HG02642 (cell line): Measurements from ENCODE around the gene KCNQ1OT1.

Experiments
- ATAC-seq: cut with Tn5 transposase; IDR thresholded peaks from one replicate; pipeline ENCODE4 v1.9.1; 2021; ENCODE audit warnings: mild to moderate bottlenecking; ENCODE audit not compliant: unreplicated experiment, poor library complexity

The KCNQ1OT1 gene

DNA sequence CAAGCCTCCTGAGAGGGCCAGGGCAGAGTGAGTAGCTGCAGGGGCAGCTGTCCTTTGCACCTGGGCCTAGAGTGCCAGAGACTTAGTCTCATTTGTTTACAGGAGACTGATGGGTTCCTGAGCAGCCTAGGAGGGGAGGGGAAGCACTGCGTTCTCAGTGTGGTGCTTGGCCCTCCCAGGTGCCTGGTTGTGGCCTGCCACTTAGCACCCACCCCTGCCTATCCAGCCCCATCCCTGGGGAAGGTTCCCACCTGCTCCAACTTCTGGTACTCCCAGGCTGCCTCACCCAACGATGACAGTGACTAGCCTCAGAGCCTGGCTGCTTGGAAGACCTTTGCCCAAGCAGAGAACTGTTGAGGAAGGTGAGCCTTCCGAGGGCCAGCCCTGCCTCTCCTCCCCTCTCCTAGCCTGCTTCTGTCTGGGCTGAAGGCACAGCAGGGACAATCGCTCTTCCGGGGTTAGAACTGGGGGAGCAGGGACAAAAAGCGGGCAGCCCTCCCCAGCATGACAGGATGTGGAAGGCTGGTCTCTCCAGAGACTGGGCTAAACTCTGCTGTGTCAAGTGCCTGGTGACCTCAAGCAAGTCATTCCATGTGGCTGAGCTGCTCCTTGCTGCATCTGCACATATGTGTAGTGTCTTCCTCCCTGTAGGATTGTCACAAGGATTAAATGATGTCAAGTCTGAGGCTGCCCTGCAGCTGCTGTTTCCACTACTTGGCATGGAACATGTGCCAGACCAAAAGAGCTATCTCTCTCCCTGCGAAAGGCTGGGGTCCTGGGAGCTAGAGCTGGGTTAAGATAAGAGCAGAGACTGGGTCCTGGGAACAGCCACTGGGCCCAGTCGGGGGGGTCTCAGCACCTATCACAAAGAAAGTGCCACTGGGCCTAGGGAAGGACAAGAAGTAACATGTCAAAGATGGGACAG, 9.9 kb downstream of the KCNQ1OT1 start:
- ATAC-seq: no peak

DNA sequence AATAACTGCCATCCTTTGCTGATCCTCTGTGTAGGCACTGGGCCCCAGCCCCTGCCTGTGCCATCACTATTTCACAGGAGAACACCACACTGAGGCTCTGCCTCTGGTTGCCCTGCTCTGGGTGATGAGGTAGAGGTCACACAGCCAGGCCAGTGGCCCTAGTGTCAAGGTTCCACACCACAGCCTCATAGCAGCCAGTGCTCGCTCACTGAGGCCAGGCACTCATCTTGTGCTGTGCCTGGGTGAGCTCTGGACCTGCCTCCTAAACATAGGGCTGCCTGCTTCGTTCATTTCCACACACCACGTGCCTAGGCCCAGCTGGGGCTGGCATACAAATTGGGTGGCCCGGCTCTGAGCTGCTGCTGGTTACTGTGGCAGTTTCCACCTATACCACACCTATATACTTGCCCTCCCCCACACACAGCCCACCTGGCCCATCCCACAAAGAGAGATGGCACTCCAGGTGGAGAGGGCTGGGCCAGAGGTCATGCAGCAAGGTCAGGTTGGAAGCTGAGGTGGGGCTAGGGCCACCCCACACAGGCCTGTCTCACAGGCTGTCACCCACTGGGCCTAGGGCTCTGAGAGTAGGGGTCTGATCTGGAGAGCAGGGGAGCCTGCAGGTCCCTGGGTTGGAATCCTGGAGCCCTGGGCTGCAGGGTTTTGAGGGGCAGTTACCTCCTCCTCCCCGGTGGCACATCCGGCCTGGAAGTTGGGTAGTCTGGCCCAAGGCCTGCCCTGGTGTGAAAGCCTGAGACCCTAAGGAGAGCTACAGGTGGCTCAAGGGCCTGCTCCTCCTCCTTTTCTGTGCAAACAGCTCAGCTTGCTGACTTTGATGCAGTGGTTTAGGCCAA, 11.2 kb downstream of the KCNQ1OT1 start:
- no peak for ATAC-seq

DNA sequence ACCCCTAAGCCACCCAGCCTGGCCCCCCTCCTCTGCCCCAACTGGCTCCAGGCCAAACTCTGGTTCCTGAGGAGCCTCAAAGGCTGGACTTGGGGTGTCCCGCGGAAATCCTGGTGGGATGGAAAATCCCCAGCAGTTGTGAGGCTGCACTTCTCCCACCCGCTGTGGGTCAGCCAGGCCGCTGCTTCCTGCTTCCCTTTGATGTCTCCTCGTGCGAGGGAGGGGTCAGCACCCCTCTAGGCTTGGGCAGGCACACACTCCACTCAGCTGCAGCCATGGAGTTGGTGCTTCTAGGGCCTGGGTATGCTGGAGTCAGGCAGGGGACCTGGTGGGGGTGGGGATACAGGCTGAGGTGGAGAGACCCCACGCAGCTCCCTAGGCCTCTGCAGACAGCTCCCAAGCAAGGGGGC, 12.0 kb downstream of the KCNQ1OT1 start:
- ATAC-seq: no peak

DNA sequence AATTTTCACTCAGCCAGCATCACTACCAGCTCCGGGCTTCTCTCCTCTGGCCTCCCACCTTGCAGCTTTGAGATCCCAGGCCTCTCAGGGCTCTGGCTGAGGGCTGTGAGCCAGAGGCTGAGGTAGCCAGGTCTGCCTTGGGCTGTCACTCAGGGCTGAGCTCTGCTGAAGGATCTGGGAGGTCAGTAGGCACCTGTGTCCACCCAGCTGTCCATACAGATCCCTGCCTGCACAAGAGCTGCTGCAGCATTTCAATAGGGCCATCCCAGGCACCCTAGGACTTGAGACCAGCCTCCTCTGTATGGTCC, 12.6 kb downstream of the KCNQ1OT1 start:
- no peak for ATAC-seq

DNA sequence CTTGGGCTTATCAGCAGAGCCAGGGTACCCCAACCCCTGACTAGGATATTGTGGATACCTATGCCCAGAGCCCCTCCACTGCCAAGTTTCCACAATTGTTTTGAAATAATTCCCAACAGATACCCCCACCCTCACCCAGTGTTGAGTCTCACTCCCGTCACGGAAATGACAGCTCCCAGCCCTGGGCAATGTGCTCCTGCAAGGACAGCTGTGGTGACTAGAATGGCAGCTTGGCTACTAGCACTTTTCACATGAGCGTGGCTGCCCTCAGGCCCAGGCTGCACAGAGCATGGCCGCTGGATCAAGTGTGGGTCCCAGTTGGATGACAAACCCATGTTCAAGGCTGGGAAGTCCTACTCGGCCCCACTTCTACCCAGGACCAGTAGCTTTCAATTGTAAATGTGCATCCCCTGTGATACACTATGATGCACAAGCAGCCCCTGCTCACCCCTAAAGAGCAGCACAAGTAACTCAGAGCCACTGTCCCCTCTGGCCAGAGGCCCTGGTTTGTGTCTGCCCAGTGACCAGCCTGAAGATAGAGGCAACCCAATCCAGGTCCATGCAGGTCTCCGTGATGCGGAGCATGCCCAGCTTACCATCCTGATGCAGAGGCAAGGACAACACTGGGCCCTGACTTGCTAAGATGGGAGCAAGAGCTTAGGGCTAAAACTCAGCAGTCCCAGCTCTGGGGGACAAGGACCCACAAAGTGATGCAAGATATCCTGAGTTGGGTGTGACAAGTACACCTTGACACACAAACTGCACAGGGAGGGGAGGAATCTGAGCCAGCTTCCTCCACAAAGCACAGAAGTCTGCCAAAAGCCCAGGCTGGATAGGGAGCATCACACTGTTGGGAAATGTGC, 13.2 kb downstream of the KCNQ1OT1 start:
- ATAC-seq: no peak

DNA sequence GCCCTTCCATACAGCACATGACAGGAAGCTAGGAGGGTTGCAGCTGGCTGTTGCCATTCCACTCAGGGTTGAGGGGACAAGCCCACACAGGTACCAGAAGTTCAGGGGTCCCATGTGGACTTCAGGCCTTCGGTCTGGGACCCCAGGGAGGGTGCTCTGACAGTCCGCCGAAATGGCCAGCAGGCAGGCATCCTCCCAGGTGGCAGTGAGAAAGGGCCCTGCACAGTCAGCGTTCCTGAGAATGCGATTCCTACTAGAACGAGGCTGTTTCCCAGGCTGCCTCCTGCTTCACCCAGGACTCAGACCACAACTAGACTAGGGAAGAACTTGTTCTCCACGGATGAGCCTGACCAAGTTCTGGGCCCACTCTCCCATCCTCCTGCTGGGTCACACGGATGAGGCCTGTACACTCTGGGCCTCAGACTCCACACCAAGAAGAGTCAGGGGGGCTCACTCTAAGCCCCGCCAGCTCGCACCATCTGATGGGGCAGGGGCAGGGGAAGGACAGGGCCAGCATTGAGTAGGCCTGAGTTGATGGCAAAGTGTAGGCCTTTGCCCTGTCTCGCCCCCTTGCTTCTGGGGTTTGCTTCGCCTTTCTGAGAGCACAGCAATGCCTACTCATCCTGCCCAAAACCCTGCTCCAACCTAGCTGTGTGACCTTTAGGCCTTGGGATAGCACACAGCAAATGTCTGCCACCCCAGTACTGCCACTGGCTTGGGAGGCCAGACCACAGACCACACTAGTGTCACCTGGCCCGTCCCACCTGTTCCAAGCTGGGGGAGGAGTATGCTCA, 14.0 kb downstream of the KCNQ1OT1 start:
- no peak for ATAC-seq

DNA sequence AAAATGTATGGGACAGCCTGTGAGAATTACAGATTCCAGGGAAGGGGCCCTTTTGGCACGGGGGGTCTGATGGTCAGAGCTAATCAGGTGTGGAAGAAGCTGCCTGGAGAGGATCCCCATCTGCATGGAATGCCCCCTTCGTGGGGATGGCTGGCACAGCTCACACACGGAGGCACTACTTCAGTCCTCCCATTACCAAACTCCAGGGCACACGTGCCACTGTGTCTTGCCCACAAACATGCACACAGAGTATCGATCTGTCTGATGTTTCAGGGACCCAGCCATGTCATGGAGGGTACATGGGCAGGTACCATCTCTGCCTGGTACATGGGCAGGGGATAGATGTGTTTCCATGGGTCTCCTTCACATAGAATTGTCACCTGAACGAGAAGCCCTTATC, 14.7 kb downstream of the KCNQ1OT1 start:
- ATAC-seq: no peak

DNA sequence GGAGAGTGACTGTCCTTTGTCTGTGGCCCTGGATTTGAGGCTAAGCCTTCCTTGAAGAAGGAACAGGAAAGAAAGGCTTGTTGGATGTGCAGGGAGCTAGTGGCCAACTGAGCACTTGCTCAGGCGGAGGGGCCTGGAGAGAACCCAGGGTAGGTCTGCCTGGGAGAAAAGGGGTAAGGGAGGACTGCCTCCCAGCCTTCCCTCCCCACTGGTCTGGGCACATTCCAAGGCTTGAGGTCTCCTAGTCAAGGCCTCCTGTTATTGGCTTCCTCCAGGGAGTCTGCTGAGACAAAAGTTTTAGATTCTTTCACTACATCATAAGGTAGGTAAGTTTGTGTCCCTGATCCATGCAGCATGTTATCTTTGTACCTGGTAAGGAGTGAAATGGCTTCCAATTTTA, 15.2 kb downstream of the KCNQ1OT1 start:
- ATAC-seq: no peak

DNA sequence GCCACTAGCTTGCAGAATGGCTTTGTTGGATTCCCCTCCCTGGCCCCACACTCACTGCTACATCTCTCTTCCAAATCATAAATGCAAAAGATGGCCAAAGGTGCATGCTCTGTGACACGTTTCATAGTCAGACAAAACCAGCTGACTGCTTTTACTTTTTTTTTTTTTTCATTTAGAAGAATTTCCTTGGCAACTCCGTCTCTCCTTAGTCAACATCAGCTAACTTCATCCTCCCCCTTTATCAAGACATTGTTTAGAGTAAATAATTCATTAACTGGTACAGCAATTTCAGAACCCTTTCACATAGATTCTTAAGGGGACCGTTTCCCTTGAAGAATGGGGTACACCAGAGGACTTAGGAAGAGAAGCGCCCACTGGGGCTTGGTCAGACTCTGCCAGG, 16.0 kb downstream of the KCNQ1OT1 start:
- ATAC-seq: no peak

DNA sequence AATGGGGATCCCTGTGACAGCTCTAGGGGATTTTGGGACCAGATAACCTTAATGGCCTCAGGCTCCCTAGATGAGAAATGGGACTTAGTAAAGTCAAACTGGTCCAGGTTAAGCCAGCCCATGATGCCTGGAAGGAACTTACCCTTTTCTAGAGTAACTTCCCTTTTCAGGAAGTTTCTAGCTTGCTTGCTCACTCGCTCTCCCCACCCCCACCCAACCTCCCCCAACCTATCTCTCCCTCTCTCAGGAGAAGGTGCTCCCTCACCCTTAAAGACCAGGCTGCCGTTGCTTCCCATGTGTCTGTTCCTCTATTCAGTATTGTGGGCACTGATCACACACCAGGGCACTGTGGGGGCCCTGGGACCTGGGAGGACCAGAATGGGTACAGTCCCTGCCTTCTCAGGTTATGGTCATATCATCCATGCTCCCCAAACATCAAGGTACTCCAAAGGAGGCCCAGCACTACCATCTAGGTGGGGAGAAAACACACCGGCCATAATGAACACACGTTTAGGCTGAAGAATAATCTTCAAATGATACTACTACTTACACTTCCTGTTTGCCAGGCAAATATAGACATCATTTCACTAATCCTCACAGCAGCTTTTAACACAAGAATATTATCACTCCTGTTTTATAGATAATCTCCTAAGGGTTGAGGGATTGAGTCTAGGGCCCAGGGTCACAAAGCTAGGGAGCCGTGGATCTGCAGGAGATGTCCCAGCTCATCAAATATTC, 18.2 kb downstream of the KCNQ1OT1 start:
- no peak for ATAC-seq

DNA sequence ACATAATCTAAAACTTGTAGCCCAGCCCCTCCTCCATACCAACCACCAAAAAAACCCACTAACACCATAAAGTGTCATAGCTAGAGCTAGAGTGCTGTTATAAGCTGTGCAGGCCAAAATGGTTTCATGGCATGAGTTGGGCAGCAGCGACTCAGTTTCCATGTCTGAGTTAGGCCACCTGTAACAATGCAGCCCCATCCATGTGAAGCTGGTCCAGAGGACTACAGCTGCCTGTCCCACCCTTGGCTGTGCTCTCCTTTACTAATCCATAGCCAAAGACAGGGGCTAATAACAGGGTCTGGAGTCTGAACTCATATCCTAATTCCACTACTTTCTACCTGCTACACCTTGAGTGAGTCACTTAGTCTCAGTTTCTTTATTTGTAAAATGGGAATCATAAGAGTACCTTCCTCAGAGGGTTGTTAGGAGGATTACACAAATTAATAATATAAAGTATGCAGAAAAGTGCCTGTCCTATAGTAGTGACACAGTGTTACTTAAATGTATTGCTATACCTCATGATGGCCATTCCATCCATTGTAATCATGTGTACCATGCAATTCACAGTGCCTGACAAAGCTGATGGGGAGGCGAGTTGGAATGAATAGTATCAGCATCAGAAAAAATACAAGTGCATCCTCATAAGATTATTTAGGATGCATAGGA, 20.6 kb downstream of the KCNQ1OT1 start:
- ATAC-seq: no peak

DNA sequence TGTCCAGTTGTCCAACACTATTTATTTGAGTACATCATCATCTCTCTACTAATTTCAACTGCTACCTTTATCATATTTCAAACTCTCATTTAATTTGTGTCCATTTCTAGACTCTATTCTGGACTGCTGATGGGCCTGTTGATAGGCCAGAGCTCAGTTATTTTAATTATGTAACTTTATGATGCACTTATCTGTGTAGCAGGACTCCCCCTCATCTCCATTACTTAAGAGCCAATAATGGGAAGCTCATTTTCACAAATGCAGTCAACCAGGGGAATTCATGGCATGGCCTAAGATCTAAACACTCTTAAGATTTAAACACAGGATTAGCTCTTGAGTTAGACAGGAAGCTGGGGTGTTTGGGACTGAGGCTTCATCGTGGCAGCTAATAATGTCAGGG, 21.4 kb downstream of the KCNQ1OT1 start:
- no peak for ATAC-seq

DNA sequence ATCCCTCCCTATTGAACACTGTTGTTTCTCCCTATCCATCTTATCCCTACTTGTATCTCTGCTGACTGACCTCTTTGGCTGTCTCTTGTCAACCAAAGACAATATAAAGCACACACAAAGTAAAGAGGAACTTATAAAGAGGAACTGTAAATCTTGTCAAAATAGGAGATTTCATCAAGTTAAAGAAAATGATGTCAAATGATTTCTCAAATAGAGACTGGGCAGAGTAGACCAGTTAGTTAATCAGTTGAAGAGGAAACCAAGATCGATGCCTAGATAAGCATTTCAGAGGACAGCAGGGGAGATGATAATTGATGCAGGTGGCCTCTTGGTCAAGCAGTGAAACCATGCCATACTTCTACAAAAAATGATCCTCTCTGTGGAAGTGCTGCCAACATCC, 22.7 kb downstream of the KCNQ1OT1 start:
- no peak for ATAC-seq

DNA sequence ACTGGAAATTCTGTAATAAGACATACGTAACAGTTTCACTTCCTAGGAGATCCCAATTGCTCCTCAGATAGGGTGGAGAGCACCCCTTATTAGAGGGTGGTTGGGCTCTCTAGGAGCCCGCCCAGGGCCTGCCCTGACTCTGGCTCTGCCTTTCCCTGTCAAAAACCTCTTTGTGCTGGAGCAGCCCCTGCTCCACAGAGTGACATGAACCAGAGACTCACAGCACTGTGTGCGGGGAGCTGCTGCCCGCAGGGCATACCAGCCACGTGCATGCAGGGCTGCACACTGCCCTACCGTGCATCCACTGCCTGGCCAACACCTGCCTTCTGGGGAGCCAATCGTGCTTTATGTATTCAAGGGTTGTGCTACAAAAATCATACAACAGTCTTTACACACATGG, 24.3 kb downstream of the KCNQ1OT1 start:
- ATAC-seq: no peak

DNA sequence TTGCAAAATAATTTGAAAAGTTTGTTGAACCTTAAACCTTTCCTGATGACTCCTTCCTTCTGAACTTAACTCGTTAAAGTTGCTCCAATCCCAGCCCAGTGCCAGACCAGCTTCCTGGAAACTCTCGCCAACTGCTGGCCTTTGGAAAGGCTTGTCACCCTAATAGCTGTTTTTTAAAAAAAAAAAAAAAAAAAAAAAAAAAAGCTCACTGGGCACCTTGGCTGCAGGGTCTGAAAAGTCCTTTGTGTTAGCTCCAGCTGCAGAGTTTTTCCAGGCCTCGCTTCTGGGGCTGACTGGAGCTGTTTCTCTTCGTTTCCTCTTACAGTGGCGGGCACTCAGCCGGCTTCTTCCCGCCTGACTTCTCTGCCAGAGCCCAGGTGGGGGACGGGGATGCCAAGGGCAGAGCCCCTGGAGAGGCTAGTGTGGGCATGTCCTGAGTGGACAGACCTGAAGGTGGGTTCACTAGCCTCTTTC, 25.1 kb downstream of the KCNQ1OT1 start:
- ATAC-seq: no peak

DNA sequence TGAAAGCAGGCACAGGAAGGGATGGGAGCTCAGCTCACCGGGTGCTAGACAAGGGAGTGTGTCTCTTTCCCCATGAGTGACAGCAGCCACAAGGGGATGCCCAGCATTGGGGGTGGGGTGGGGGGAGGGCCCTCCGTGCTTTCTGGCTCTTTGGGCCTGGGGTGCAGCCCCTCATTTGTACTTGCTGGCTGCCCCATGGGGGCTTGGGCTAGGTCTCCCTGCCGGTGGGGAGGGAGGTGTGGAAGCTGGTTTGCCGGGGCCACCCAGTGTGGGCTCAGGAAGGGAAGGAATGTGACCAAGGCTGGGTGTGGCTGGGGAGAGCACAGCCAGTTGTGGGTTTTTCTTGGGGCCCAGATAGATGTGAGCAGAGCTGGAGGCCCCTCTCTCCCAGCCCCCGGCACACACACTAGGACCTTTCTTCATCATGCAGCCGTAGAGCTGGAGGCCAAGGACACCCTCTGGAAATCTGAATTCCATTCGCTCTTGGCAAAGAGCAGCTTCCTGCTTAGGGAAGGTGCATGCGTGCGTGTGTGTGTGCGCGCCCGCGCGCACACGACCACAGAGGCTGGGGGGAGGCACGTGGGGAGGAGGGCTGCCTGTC, 25.8 kb downstream of the KCNQ1OT1 start:
- no peak for ATAC-seq

DNA sequence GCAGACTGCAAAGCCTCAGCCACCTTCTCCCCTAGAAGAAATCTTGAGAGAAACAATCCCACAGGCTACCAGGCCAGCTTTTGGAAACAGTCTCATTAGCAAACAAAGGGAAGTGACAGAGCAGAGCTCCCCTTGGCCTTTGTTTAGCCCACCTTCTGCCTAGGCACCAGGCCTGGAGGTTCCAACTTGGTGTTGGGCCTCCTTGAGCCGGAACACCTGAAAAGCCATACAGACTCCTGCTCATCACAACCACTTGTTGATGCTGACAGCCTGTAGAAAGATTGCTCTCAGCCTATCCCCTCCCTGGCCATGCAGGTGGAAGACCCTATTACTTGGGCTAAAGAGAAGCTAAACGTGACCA, 26.6 kb downstream of the KCNQ1OT1 start:
- no peak for ATAC-seq

DNA sequence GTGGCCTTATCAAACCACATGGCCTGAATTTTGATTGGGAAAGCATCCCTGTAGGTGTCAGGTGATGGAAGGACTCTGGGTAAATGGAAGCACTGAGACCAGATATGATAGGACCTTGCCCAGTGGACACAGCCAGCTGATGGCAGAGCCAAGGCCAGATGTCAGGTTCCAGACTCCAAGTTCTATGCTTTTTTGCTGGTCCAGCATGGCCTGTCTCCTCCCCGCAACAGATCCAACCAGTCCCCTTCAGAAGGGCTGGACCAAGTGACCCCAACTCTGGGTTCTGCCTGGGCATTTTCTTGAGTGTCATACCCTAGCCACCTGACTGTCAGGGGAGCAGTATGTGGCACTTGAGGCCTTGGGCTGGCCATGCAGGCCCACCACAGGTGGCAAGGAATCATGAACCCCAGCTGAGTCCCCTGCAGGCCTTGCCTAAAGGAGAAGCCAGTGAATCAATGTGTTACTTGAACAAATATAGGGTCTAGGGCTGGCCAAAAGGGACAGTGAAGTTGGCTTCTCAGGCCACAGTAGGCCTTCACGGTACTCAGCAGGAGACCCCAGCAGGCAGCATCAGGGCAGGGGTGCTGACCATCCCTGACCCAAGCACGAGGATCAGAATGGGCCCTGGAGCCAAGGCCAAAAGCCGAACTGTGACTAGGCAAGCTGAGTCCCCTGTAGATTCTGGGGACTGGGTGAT, 27.1 kb downstream of the KCNQ1OT1 start:
- no peak for ATAC-seq
